ENCODE results near the gene STAT4.

STAT4 gene

DNA sequence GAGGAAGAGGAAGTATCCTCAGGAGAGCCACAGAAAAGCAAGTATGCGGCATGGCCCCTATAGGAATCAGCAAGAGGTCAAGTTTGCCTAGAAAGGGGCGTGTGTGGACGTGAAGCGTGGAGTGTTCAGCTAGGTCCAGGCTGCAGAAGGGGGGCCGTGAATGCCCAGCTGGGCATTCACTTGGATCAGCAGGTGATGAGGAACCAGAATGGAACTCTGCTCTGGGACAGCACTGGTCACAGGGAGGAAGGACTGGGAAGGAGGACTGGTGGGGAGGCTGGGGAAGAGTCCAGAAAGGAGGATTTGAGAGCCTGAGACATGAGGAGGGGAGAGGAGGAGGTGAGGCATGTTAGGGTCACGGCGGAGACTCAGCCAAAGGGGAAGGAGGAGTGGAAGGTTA, 156.6 kb downstream of the STAT4 start:
- no peak for DNase-seq
- H3K4me3 ChIP-seq (ENCODE audit: insufficient read depth, low read depth, low read length, poor library complexity, severe bottlenecking): no peak overlapping the region
- H3K9me3 ChIP-seq (ENCODE audit: control insufficient read depth, low read length): no peaks in the 10 kb centered on the region
- no peak overlapping the region for H3K27ac ChIP-seq (ENCODE audit: insufficient read depth, low read length, poor library complexity, severe bottlenecking)
- H3K36me3 ChIP-seq (ENCODE audit: control insufficient read depth, insufficient read depth, low read length): peaks cover 94% of the 10 kb centered on the region
- H3K27me3 ChIP-seq (replicated peaks; ENCODE audit: control insufficient read depth, insufficient read depth, low read length, poor library complexity, severe bottlenecking): no peaks in the 10 kb centered on the region
- H3K4me1 ChIP-seq (ENCODE audit: control insufficient read depth, insufficient read depth, low read length, poor library complexity, severe bottlenecking): no peaks in the 10 kb centered on the region

DNA sequence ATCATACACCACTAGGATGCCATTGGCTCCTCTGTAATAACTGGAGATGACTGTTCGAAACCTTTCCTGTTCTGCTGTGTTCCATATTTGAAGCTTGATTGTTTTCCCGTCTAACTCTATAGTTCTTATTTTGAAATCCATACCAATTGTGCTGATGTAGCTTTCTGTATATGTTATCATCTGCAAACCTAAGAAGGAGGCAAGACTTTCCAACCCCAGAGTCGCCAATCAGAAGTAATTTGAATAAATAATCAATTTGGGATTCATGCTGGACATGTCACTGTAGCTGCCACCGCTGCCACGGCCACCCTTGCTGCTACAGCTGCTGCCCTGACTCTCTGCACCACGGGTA, 157.5 kb downstream of the STAT4 start:
- Histone ChIP-seq H3K4me1 (ENCODE audit: control insufficient read depth, insufficient read depth, low read length, poor library complexity, severe bottlenecking) (no peaks in the 10 kb centered on the region), H3K36me3 (ENCODE audit: control insufficient read depth, insufficient read depth, low read length) (peaks cover 95% of the 10 kb centered on the region), H3K27me3 (replicated peaks; ENCODE audit: control insufficient read depth, insufficient read depth, low read length, poor library complexity, severe bottlenecking) (no peaks in the 10 kb centered on the region), H3K4me3 (ENCODE audit: insufficient read depth, low read depth, low read length, poor library complexity, severe bottlenecking) (no peak overlapping the region), H3K27ac (ENCODE audit: insufficient read depth, low read length, poor library complexity, severe bottlenecking) (no peak overlapping the region), H3K9me3 (ENCODE audit: control insufficient read depth, low read length) (no peaks in the 10 kb centered on the region)
- no peak for DNase-seq

DNA sequence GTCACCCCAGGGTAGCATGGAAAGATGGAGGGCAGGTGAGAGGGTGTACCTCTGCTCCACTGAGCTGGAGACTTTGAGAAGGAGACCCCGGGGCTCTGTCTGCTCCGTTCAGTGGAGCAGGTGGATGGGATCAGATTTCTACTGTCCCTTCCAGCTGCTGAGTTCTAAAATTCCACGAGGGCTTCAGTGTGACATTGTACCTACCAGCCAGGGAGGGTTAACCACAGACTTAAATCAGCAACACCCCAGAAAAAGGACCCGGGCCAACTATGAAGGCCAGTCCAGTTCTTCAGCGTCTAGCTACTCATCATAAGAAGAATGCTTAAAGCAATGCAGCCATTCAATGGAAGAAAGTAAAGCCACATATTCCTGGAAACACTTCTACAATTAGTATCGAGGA, 160.7 kb downstream of the STAT4 start:
- Histone ChIP-seq H3K36me3 (ENCODE audit: control insufficient read depth, insufficient read depth, low read length) (peaks cover 94% of the 10 kb centered on the region), H3K9me3 (ENCODE audit: control insufficient read depth, low read length) (no peaks in the 10 kb centered on the region), H3K4me3 (ENCODE audit: insufficient read depth, low read depth, low read length, poor library complexity, severe bottlenecking) (no peak overlapping the region), H3K27me3 (replicated peaks; ENCODE audit: control insufficient read depth, insufficient read depth, low read length, poor library complexity, severe bottlenecking) (no peaks in the 10 kb centered on the region), H3K27ac (ENCODE audit: insufficient read depth, low read length, poor library complexity, severe bottlenecking) (no peak overlapping the region), H3K4me1 (ENCODE audit: control insufficient read depth, insufficient read depth, low read length, poor library complexity, severe bottlenecking) (no peaks in the 10 kb centered on the region)
- no peak for DNase-seq

DNA sequence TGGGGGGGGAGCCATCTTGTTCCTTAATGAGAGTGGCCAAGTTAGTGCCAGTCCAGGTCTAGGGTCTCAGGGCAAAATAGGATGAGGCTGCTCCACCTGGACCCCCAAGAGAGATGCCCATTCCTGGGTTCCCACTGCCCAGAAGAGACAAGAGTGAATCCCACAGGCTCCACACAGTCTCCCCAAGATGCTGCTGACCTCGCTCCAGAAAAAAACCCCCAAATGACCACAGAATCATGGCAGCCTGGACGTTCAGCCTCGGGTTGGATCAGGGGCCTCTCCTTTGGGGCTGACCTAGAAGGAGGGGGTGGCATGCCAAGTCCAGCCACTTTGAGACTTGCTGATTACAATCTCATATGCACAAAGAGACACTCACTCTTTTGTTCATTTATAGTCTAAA, 161.9 kb downstream of the STAT4 start:
- H3K27me3 ChIP-seq (replicated peaks; ENCODE audit: control insufficient read depth, insufficient read depth, low read length, poor library complexity, severe bottlenecking): no peaks in the 10 kb centered on the region
- no peaks in the 10 kb centered on the region for H3K9me3 ChIP-seq (ENCODE audit: control insufficient read depth, low read length)
- no peak overlapping the region for H3K4me3 ChIP-seq (ENCODE audit: insufficient read depth, low read depth, low read length, poor library complexity, severe bottlenecking)
- DNase-seq: no peak
- no peaks in the 10 kb centered on the region for H3K4me1 ChIP-seq (ENCODE audit: control insufficient read depth, insufficient read depth, low read length, poor library complexity, severe bottlenecking)
- H3K27ac ChIP-seq (ENCODE audit: insufficient read depth, low read length, poor library complexity, severe bottlenecking): no peak overlapping the region
- peaks cover 96% of the 10 kb centered on the region for H3K36me3 ChIP-seq (ENCODE audit: control insufficient read depth, insufficient read depth, low read length)

DNA sequence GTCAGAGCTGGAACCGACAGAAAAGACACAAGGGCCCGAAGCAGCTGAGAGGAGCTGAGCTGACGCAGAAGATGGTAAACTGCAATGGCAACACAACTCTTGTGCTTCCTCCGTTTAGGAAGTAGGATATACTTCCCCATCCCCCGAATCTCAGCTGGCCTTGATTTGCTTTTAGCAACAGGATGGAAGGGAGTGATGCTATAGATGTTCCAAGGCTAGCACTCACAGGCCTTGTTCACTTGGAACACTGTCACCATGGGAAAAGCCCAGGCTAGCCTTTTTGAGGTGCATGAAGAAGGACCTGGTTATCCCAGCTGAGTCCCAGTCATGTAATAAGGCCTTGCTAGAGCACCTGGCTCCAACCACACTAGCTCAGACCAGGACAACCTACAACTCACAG, 162.9 kb downstream of the STAT4 start:
- no peaks in the 10 kb centered on the region for H3K4me1 ChIP-seq (ENCODE audit: control insufficient read depth, insufficient read depth, low read length, poor library complexity, severe bottlenecking)
- no peaks in the 10 kb centered on the region for H3K27me3 ChIP-seq (replicated peaks; ENCODE audit: control insufficient read depth, insufficient read depth, low read length, poor library complexity, severe bottlenecking)
- peaks cover 96% of the 10 kb centered on the region for H3K36me3 ChIP-seq (ENCODE audit: control insufficient read depth, insufficient read depth, low read length)
- H3K4me3 ChIP-seq (ENCODE audit: insufficient read depth, low read depth, low read length, poor library complexity, severe bottlenecking): no peak overlapping the region
- DNase-seq: no peak
- H3K9me3 ChIP-seq (ENCODE audit: control insufficient read depth, low read length): no peaks in the 10 kb centered on the region
- no peak overlapping the region for H3K27ac ChIP-seq (ENCODE audit: insufficient read depth, low read length, poor library complexity, severe bottlenecking)

DNA sequence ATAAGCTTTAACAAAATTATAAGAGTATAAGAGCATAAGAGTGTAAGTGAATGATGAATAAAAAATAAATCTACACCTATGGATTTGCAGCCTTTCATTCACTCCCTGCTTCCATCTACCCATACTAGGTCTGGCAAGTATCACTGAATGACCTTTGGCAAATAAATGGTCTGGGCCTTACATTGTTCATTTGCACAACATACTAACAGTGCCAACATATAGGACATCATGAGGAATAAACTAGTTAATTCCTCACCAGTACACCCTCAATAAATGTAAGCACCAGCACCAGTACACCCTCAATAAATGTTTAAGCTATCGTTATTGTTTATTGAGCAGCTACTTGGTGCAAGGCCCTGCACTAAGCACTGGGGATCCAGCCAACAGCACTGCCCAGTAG, 163.7 kb downstream of the STAT4 start:
- H3K27me3 ChIP-seq (replicated peaks; ENCODE audit: control insufficient read depth, insufficient read depth, low read length, poor library complexity, severe bottlenecking): no peaks in the 10 kb centered on the region
- DNase-seq: no peak
- peaks cover 99% of the 10 kb centered on the region for H3K36me3 ChIP-seq (ENCODE audit: control insufficient read depth, insufficient read depth, low read length)
- no peaks in the 10 kb centered on the region for H3K4me1 ChIP-seq (ENCODE audit: control insufficient read depth, insufficient read depth, low read length, poor library complexity, severe bottlenecking)
- H3K4me3 ChIP-seq (ENCODE audit: insufficient read depth, low read depth, low read length, poor library complexity, severe bottlenecking): no peak overlapping the region
- H3K9me3 ChIP-seq (ENCODE audit: control insufficient read depth, low read length): no peaks in the 10 kb centered on the region
- H3K27ac ChIP-seq (ENCODE audit: insufficient read depth, low read length, poor library complexity, severe bottlenecking): no peak overlapping the region

DNA sequence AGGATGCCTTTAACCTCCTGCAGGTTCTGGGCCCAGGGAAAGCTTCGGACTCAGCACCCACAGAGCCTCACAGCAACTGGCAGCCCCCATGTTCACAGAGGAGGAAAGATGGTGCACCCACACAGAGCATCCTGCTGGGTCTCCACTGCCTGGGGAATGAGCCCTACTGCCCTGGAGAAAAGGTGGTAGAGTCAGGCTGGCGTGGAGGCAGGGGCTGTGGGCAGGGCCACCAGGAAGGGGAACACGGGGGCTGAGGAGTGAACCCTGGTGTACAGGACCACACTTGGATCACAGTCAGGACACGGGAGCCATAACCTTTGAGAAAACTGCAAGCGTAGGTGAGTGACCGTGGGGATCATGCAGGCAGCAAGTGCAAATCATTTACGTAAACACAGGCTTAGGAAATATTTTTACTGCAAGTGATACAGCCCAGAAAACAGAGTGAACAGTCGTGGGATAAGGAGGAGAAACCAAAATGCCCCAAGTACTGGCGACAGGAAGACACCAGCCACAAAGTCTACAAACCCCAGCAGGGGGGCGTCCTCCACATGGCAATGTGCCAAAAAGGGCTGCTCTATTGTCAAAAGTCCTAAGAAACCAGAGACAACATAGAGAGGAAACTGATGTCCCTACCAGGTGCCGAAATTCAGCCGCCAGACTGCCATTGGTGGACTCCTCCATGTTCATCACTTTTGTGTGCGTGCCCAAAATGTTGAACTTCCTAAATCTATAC, 164.4 kb downstream of the STAT4 start:
- H3K4me1 ChIP-seq (ENCODE audit: control insufficient read depth, insufficient read depth, low read length, poor library complexity, severe bottlenecking): no peaks in the 10 kb centered on the region
- no peak for DNase-seq
- H3K9me3 ChIP-seq (ENCODE audit: control insufficient read depth, low read length): no peaks in the 10 kb centered on the region
- H3K4me3 ChIP-seq (ENCODE audit: insufficient read depth, low read depth, low read length, poor library complexity, severe bottlenecking): no peak overlapping the region
- peaks cover 98% of the 10 kb centered on the region for H3K36me3 ChIP-seq (ENCODE audit: control insufficient read depth, insufficient read depth, low read length)
- H3K27ac ChIP-seq (ENCODE audit: insufficient read depth, low read length, poor library complexity, severe bottlenecking): no peak overlapping the region
- H3K27me3 ChIP-seq (replicated peaks; ENCODE audit: control insufficient read depth, insufficient read depth, low read length, poor library complexity, severe bottlenecking): no peaks in the 10 kb centered on the region

DNA sequence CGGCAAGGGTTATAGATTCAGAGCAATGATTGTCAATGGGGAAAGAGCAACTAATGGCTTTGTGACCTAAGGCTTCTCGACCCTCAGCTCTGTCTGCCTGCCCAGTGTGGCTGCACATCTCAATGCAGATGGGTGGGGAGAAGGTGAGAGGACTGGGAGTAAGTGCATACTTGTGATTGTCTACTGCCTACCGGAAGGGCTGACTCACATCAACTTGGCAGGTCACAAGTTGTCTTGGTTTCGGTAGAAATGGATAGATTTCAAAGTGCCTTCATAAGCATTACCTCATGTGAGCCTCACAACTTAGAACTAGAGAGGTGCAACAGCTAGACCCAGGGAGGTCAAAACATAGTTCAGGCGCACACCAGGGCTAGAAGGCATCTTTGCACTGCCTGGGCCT, 166.2 kb downstream of the STAT4 start:
- peaks cover 98% of the 10 kb centered on the region for H3K36me3 ChIP-seq (ENCODE audit: control insufficient read depth, insufficient read depth, low read length)
- no peak for DNase-seq
- H3K9me3 ChIP-seq (ENCODE audit: control insufficient read depth, low read length): no peaks in the 10 kb centered on the region
- no peak overlapping the region for H3K27ac ChIP-seq (ENCODE audit: insufficient read depth, low read length, poor library complexity, severe bottlenecking)
- no peaks in the 10 kb centered on the region for H3K27me3 ChIP-seq (replicated peaks; ENCODE audit: control insufficient read depth, insufficient read depth, low read length, poor library complexity, severe bottlenecking)
- no peak overlapping the region for H3K4me3 ChIP-seq (ENCODE audit: insufficient read depth, low read depth, low read length, poor library complexity, severe bottlenecking)
- H3K4me1 ChIP-seq (ENCODE audit: control insufficient read depth, insufficient read depth, low read length, poor library complexity, severe bottlenecking): no peaks in the 10 kb centered on the region

DNA sequence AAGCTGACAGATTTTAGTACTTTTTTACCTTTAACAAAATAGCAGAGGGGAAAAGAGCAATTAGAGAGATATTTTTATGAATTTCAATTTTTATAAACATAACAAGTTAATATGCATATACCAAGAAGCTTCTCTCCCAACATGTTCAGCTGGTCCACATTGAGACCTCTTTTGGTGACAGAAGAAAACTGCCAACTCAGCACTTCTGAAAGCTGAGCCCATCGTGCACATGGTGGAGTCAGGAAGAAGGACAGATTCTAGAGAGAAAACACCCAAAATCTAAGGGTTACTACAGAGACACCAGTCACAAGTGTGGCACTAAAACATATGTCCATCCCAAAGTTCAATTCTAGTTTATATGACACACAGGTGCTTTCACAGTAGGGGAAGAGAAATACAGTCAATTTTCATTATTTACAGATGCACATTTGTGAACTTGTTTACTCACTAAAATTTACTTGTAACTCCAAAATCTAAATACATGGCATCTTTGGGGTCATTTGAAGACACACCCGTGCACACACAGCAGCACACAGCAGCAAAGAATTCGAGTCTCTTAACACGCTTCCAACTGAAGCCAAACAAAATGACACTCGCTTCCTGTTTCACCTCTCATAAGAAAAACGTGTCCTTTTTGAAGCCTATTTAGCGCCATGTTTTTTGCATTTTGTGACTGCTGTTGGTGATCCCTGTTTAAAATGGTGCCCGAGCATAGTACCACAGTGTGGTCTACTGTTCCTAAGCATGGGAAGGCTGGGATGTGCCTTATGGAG, 168.3 kb downstream of the STAT4 start:
- Histone ChIP-seq H3K9me3 (ENCODE audit: control insufficient read depth, low read length) (no peaks in the 10 kb centered on the region), H3K4me3 (ENCODE audit: insufficient read depth, low read depth, low read length, poor library complexity, severe bottlenecking) (no peak overlapping the region), H3K27me3 (replicated peaks; ENCODE audit: control insufficient read depth, insufficient read depth, low read length, poor library complexity, severe bottlenecking) (no peaks in the 10 kb centered on the region), H3K4me1 (ENCODE audit: control insufficient read depth, insufficient read depth, low read length, poor library complexity, severe bottlenecking) (no peaks in the 10 kb centered on the region), H3K27ac (ENCODE audit: insufficient read depth, low read length, poor library complexity, severe bottlenecking) (no peak overlapping the region), H3K36me3 (ENCODE audit: control insufficient read depth, insufficient read depth, low read length) (peaks cover 99% of the 10 kb centered on the region)
- DNase-seq: no peak

DNA sequence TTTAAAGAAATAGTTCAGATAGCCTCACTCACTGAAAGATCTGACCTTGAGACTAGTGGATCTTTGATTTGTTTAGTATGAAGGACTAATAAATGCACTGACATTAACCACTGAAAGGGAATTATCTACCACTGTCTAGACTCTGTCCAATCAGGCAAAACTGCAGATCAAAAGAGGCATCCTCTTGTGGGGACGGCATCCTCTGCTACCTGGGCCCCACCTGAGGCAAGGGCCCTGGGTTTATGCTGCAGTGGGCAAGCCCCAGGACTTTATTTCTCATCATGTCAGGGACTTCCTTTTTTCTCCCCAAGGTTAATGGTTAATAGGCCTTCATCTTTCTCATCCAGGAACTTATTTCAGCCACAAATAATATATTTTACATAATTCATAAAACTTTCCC, 169.1 kb downstream of the STAT4 start:
- Histone ChIP-seq H3K36me3 (ENCODE audit: control insufficient read depth, insufficient read depth, low read length) (peaks cover 99% of the 10 kb centered on the region), H3K4me1 (ENCODE audit: control insufficient read depth, insufficient read depth, low read length, poor library complexity, severe bottlenecking) (no peaks in the 10 kb centered on the region), H3K9me3 (ENCODE audit: control insufficient read depth, low read length) (no peaks in the 10 kb centered on the region), H3K4me3 (ENCODE audit: insufficient read depth, low read depth, low read length, poor library complexity, severe bottlenecking) (no peak overlapping the region), H3K27me3 (replicated peaks; ENCODE audit: control insufficient read depth, insufficient read depth, low read length, poor library complexity, severe bottlenecking) (no peaks in the 10 kb centered on the region), H3K27ac (ENCODE audit: insufficient read depth, low read length, poor library complexity, severe bottlenecking) (no peak overlapping the region)
- no peak for DNase-seq
